Midbrain (tissue), 1 donor: ENCODE data around the gene DNAJB11.
"Not testable (repeated sequence)": the region's sequence is repeated elsewhere in the genome, so short reads cannot be mapped to it uniquely, and the experiment has no call there.

ENCODE experiments used
- DNase-seq: peaks from one replicate; lab custom pipeline; 2025; lab: John Stamatoyannopoulos, UW

Gene DNAJB11

DNA sequence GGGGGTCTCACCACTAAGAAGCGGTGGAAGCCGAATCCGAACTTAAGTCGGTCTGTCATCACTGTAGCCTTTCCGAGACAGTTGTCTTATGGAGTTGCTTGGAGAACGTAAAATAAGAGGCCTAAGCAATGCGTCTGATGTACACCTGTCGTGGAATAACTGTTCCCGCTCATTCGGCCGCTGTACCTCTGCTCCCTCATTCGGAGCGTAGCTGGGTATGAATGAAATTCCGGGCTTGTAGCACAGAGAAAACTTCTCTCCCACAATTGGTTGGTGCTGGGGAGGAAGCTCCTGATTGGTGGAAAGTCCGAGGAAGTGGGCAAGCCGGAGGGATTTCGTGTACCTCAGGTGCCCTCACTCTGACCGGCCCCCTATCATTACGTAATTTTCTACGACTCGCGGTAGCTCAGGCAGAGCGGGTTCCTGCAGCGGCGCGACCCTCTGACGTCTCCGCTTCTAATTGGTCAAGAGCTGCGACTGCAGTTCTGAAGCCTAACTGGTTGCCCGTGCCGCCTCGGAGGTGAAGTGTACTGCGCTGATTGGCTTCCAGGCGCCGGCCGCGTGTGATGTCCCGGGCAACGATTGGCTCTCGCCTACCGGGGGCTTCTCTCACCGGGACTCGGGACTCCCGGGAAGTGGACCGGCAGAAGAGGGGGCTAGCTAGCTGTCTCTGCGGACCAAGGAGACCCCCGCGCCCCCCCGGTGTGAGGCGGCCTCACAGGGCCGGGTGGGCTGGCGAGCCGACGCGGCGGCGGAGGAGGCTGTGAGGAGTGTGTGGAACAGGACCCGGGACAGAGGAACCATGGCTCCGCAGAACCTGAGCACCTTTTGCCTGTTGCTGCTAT lies at the start of gene DNAJB11:
TSS of gene DNAJB11 (plus strand) at position 625 of the 845 bp plus-strand sequence. CDS start at position 803, 178 bp downstream.
- DNase-seq: peak; percentile 100

DNA sequence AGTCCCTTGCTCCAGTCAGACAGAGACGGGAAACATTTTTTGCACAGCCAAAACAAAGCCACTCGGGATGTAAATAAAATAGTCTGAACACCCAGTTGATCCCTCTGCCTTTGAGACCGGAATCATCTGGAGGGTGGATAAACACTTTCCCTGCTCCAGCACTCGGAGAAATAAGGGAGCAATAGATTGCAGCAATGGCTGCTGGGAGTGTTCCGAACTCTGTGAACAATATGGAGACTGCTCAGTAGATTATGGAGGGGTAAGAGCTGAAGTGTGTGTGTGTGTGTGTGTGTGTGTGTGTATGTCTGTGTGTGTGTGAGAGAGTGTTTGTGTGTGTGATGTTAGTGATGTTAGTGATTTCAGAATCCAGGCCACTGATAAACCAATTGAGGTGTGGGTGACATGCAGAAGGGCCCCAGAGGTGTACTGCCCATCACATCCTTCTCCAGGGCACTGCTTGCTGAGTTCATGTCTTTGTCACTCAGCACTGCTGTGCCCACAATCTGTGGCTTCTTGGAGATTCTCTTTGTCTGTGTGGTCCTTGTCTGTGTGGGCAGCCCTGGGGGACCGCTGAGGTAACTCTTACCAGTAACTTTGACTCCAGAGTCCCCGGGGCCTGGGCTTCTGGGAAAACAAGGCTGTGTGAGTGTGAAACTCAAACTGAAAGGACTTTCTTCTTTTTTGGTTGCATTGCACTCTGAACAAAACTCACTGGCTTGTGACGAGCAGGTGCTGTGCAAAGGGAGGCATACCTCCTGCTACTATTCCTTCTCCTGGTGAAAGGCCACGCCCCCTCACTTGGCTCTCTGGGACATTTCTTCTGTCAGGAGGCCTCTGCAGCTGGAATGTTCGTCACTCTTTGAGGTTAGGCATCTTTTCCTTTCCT lies 49.3 kb upstream of the DNAJB11 start:
- DNase-seq: no peak

DNA sequence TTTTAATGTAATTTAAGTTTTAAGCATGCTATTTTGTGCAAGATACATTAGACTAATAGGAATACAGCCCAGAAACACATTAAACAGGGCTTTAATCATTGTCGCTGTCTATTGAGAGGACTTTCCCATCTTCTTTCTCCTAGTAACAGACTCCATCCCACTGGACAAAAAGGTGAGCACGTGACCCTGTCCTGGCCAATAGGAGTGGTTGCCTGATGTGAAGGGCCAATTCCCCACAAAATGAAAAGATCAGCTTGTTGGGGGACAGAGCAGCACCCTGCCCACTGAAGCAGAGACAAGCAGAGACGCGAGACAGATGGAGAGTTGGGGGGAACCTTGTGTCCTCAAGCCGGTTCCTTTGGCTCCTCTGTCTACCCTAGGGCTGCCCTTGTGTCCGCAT lies 47.5 kb upstream of the DNAJB11 start:
- DNase-seq: no peak

GRCh38 chr3:186523434-186523833 lies 47.1 kb upstream of the DNAJB11 start:
- DNase-seq: no peak

DNA sequence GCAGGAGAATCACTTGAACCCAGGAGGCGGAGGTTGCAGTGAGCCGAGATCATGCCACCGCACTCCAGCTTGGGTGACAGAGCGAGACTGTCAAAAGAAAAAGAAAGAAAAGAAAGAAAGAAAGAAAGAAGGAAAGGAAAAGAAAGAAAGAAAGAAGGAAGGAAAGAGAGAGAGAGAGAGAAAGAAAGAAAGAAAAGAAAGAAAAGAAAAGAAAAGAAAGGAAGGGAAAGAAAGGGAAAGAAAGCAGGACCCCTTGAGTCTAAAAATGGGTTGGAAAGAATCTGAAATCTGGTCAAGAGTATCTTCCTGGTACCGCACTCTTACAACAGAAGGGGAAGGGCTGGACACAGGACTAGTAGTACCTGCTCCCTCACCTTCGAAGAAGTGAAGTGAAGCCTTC lies 45.9 kb upstream of the DNAJB11 start:
- no peak for DNase-seq

- DNase-seq: no peak
Observed at GRCh38 chr3:186525369-186526255, 44.9 kb upstream of the DNAJB11 start.

- no peak for DNase-seq
Observed at GRCh38 chr3:186526256-186526606, 44.3 kb upstream of the DNAJB11 start.

GRCh38 chr3:186529201-186529999 lies 41.1 kb upstream of the DNAJB11 start:
- no peak for DNase-seq

DNA sequence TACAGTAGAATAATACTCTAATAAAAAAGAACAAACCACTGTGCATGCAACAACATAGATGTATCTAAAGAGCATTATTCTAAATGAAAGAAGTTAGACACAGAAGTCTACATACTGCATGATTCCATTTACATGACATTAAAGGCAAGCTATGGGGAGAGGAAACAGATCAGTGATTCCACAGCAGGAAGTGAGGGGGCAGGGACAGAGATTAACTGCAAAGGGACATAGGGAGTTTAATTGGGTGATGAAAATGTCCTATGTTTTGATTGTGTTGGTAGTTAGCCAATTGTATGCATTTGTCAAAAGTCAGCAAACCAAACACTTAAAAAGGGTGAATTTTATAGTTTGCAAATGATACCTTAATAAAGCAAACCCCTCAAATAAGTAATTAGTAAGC lies 40.1 kb upstream of the DNAJB11 start:
- DNase-seq: no peak

DNA sequence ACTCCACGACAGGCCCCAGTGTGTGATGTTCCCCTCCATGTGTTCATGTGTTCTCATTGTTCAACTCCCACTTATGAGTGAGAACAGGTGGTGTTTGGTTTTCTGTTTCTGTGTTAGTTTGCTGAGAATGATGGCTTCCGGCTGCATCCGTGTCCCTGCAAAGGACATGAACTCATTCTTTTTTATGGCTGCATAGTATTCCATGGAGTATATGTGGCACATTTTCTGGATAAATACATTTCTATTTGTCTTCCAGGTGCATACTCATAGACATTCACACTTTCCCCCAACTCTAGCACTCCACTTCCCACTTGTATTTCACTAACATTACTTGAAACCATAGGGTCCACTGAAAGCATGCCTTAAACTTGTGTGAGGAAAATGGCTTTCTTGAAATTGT lies 38.8 kb upstream of the DNAJB11 start:
- not testable (repeated sequence) for DNase-seq

- DNase-seq: no peak
Observed at GRCh38 chr3:186532598-186533072, 37.9 kb upstream of the DNAJB11 start.

- no peak for DNase-seq
Observed at GRCh38 chr3:186534113-186534669, 36.3 kb upstream of the DNAJB11 start.

DNA sequence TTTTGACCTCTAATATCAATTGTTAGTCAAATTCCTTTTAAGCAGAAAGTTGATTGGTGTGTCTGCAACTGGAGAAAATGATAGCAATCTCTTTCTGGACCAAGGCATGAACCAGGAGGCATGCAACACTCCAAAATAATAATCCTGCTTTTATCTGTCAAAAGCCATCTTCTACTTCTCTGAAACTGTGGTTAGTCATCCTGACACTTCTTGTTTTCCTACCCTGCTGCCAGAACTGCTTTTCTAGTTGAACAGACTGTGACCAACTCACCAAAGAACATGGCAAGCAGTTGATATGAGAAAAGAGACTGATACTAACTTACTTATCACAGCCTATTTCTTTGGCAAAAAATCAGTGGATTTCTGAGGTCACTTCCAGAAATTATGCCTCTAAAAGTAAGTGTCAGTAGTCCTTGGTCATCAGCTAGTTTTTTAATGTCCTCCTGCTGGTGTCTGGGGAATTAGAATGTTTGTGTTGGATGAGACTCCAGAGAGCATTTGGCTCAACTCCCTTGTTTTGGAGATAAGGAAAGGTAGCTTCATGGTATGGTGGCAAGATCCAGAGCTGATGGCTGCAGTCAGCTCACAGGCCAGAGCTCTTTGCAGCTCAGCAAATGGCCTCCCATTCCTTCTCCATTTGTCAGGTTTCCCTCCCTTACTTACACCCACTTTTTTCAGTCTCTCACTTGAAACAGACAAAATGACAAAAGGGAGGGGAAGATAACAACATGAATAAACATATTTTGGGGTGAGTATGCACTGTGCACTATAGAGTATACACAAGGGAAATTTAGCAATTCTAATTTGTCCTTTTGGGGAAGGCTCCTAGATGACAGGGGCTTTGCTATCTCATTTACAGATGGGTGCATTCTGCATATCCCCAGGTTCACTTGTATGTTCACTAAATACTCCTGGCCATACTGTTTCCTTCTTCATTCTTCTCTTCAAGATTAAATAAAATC lies 33.4 kb upstream of the DNAJB11 start:
- no peak for DNase-seq

- no peak for DNase-seq
Observed at GRCh38 chr3:186538779-186539178, 31.7 kb upstream of the DNAJB11 start.

DNA sequence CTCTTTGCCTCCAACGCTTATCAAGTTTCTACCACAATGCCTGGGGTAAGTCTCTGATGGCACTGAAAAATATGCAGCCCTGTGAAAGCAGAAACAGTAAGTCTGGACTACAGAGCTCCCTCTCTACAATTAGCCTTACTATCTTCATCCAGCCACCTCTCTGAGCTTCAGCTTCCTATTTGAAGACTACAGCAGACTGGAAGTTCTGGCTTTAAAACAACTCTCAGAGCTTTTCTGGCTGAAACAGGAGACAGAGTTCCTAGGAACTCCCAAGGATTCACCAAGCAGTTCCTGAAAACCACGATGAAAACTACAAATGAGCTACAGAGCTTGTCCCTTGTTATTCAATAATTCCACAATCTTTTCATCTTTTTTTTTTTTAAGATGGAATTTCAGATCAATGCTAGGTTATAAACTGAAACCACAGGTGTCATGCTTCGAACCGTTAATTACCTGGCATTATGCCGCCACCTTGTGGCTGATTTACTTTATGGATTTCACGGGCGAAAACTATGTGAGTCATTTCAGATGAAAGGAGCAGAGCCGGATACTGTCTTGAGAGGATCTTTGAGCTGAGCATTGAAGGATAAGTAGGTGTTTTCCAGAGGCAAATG lies 30.2 kb upstream of the DNAJB11 start:
- peak; percentile 85 for DNase-seq

GRCh38 chr3:186540835-186541226 lies 29.7 kb upstream of the DNAJB11 start:
- DNase-seq: no peak

DNA sequence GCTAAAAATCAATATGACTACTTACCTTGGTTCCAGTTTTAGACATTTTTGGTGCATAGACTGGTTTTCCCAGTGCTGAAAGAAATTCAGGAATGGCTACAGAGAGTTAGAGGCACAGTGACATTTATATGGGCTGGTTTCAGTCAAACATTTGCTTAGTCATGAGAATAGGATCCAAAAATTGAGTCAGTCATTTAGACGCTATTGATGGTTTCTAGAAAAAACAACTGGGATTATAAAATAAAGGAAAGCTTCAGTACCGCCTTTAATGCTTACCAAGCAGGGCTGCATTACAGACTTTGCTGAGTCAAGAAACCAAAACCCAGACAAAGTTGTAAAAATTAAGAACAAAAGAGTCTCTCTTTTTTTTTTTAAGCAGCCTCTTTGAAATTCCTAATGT lies 26.2 kb upstream of the DNAJB11 start, which contains the start of gene CRYGS:
TSS of gene CRYGS (minus strand) at position 100 of the 400 bp plus-strand sequence. CDS start at position 46, 54 bp downstream.
- no peak for DNase-seq

GRCh38 chr3:186549497-186549896 lies 21.0 kb upstream of the DNAJB11 start:
- no peak for DNase-seq

DNA sequence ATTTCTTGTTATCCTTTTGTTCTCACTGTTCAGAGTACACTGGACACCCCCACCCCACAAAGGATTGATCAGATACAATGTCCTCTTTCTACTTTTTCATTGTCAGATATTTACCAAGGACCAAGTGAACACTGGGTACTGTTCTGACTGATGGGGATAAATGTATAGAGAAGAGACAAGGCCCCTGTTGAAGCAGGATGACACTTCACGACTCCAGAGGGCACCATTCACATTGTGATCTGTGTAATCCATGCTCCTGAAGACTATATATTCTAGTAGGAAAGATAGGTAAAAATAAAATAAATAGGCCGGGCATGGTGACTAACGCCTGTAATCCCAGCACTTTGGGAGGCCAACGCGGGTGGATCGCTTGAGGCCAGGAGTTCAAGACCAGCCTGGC lies 19.1 kb upstream of the DNAJB11 start:
- no peak for DNase-seq
